Smooth muscle cell (in vitro differentiated cells): ENCODE measurements around the gene OR52E2. TPM values are rescaled to one million over a fixed set of nuclear protein-coding genes. Genes with fewer than 3 reads are reported as not detected.

ENCODE experiments used
- DNase-seq: peaks from one replicate; lab custom pipeline; 2025; ENCODE audit not compliant: unreplicated experiment; lab: John Stamatoyannopoulos, UW
- H2AFZ ChIP-seq: fragments of 200-600 bp; sonication (generic); 2 replicates; pipeline ENCODE4 v1.6.0; 2016; ENCODE audit warnings: antibody characterized with exemption, low read depth, mild to moderate bottlenecking
- H3F3A ChIP-seq: fragments of 200-600 bp; sonication (generic); 2 replicates; pipeline ENCODE4 v1.6.0; 2017; ENCODE audit warnings: antibody characterized with exemption, low read depth
- H3K27ac ChIP-seq: fragments of 200-600 bp; sonication (generic); 2 replicates; pipeline ENCODE4 v1.5.1; 2016; ENCODE audit warnings: low read depth, mild to moderate bottlenecking
- H3K27me3 ChIP-seq: fragments of 200-600 bp; sonication (generic); 2 replicates; pipeline ENCODE4 v1.6.1; 2016; ENCODE audit warnings: low read depth, mild to moderate bottlenecking
- H3K36me3 ChIP-seq: fragments of 200-600 bp; sonication (generic); 2 replicates; pipeline ENCODE4 v1.5.1; 2016; ENCODE audit warnings: low read depth
- H3K4me1 ChIP-seq: fragments of 200-600 bp; sonication (generic); 2 replicates; pipeline ENCODE4 v1.5.1; 2016; ENCODE audit warnings: low read depth
- H3K4me2 ChIP-seq: fragments of 200-600 bp; sonication (generic); 2 replicates; pipeline ENCODE4 v1.6.0; 2016; ENCODE audit warnings: mild to moderate bottlenecking
- H3K4me3 ChIP-seq: fragments of 200-600 bp; sonication (generic); 2 replicates; pipeline ENCODE4 v1.5.1; 2016; ENCODE audit warnings: mild to moderate bottlenecking
- H3K79me2 ChIP-seq: fragments of 200-600 bp; sonication (generic); 2 replicates; pipeline ENCODE4 v1.6.0; 2016; ENCODE audit warnings: low read depth, mild to moderate bottlenecking
- H3K9ac ChIP-seq: fragments of 200-600 bp; sonication (generic); 2 replicates; pipeline ENCODE4 v1.6.0; 2016; ENCODE audit warnings: low read depth
- H3K9me3 ChIP-seq: fragments of 200-600 bp; sonication (generic); replicated peaks from 2 replicates; pipeline ENCODE4 v1.5.1; 2016; ENCODE audit warnings: low read depth
- H4K20me1 ChIP-seq: fragments of 200-600 bp; sonication (generic); 2 replicates; pipeline ENCODE4 v1.6.0; 2016; ENCODE audit warnings: low read depth
- CTCF ChIP-seq: fragments of 200-600 bp; sonication (generic); IDR thresholded peaks from 2 replicates; pipeline ENCODE4 v1.5.1; 2017; ENCODE audit warnings: borderline replicate concordance, mild to moderate bottlenecking, antibody characterized with exemption; ENCODE audit not compliant: insufficient read depth, poor library complexity, severe bottlenecking
- WGBS: methylation state at CpG from one replicate; pipeline ENCODE4 v1.1.7; 2016; ENCODE audit warnings: low lambda C conversion rate; 5-methylcytosine and 5-hydroxymethylcytosine counted together
- polyA plus RNA-seq: library from polyadenylated mRNA; unstranded; fragments of >200 nt; fragmentation: Nextera tagmentation; extraction: Ambion mirVana; gene quantifications from 2 replicates; pipeline ENCODE4 v1.2.1, GENCODE V29; 2016
- total RNA-seq: library from RNA; depleted of rRNA; stranded (reverse); fragments of >200 nt; gene quantifications from 2 replicates; pipeline ENCODE4 v1.2.3, GENCODE V29; 2014

Gene OR52E2
- total RNA-seq (not detected in 2 replicates), polyA plus RNA-seq (not detected in 2 replicates)

GRCh38 chr11:5059391-5059790 lies at the start of gene OR52E2:
Gene OR52E2 (minus strand): TSS chr11:5059627. CDS start chr11:5059627, 0 bp downstream.
- Histone ChIP-seq H3K4me2 (no peak within 1 kb of the TSS), H3K79me2 (no peaks in the 10 kb centered on the region), H3F3A (no peaks in the 10 kb centered on the region), H3K4me1 (no peaks in the 10 kb centered on the region), H2AFZ (no peak within 1 kb of the TSS), H4K20me1 (no peaks in the 10 kb centered on the region), H3K9ac (no peak within 1 kb of the TSS), H3K27me3 (peaks cover 3% of the 10 kb centered on the region), H3K4me3 (no peak within 1 kb of the TSS), H3K9me3 (no peaks in the 10 kb centered on the region), H3K27ac (no peak within 1 kb of the TSS), H3K36me3 (no peaks in the 10 kb centered on the region)
- no peak for TF ChIP-seq CTCF
- no peak for DNase-seq
- 94% methylated on average over 3 of the region's 3 CpGs for WGBS

GRCh38 chr11:5107285-5107684 lies 47.9 kb upstream of the OR52E2 start:
- no peaks in the 10 kb centered on the region for H3F3A ChIP-seq
- no peak overlapping the region for H3K27ac ChIP-seq
- no peaks in the 10 kb centered on the region for H3K4me1 ChIP-seq
- H3K79me2 ChIP-seq = no peaks in the 10 kb centered on the region
- 72% methylated on average over 3 of the region's 3 CpGs for WGBS
- H3K9ac ChIP-seq = no peak overlapping the region
- TF ChIP-seq CTCF = no peak
- DNase-seq = no peak
- no peak overlapping the region for H3K4me3 ChIP-seq
- H3K9me3 ChIP-seq = no peaks in the 10 kb centered on the region
- H4K20me1 ChIP-seq = no peaks in the 10 kb centered on the region
- no peaks in the 10 kb centered on the region for H3K36me3 ChIP-seq
- H2AFZ ChIP-seq = no peak overlapping the region
- H3K4me2 ChIP-seq = no peak overlapping the region
- no peaks in the 10 kb centered on the region for H3K27me3 ChIP-seq

GRCh38 chr11:5103066-5103465 lies 43.6 kb upstream of the OR52E2 start:
- H3K27ac ChIP-seq = no peak overlapping the region
- no peaks in the 10 kb centered on the region for H3K79me2 ChIP-seq
- no peak for TF ChIP-seq CTCF
- DNase-seq = no peak
- H3K27me3 ChIP-seq = no peaks in the 10 kb centered on the region
- no peaks in the 10 kb centered on the region for H3F3A ChIP-seq
- no peak overlapping the region for H3K4me2 ChIP-seq
- no peaks in the 10 kb centered on the region for H3K36me3 ChIP-seq
- H4K20me1 ChIP-seq = no peaks in the 10 kb centered on the region
- H3K9me3 ChIP-seq = no peaks in the 10 kb centered on the region
- H3K4me3 ChIP-seq = no peak overlapping the region
- no peak overlapping the region for H2AFZ ChIP-seq
- H3K4me1 ChIP-seq = no peaks in the 10 kb centered on the region
- H3K9ac ChIP-seq = no peak overlapping the region

GRCh38 chr11:5102246-5102645 lies 42.8 kb upstream of the OR52E2 start:
- H3K4me1 ChIP-seq = no peaks in the 10 kb centered on the region
- TF ChIP-seq CTCF = no peak
- no peaks in the 10 kb centered on the region for H3K9me3 ChIP-seq
- no peaks in the 10 kb centered on the region for H4K20me1 ChIP-seq
- H3K27me3 ChIP-seq = no peaks in the 10 kb centered on the region
- no peaks in the 10 kb centered on the region for H3F3A ChIP-seq
- no peak overlapping the region for H2AFZ ChIP-seq
- no peak for DNase-seq
- H3K27ac ChIP-seq = no peak overlapping the region
- H3K79me2 ChIP-seq = no peaks in the 10 kb centered on the region
- H3K4me3 ChIP-seq = no peak overlapping the region
- no peaks in the 10 kb centered on the region for H3K36me3 ChIP-seq
- 74% methylated on average over 2 of the region's 2 CpGs for WGBS
- no peak overlapping the region for H3K9ac ChIP-seq
- H3K4me2 ChIP-seq = no peak overlapping the region
